GM12878 (cell line): Measurements from ENCODE around the gene MACROD2. TPM values are rescaled to one million over a fixed set of nuclear protein-coding genes. Genes with fewer than 3 reads are reported as not detected.

ENCODE experiments used
- ATAC-seq: fragments of 200-7000 bp; cut with Tn5 transposase; 3 replicates; pipeline ENCODE4 v1.9.1; 2020; ENCODE audit warnings: mild to moderate bottlenecking, moderate library complexity
- BruUV-seq: library from RNA; stranded (reverse); fragments of 400-500 nt; replicated peaks from 2 replicates; lab custom pipeline; 2021; lab: Mats Ljungman, UMichigan
- CTCF ChIA-PET: fragments of 300-600 bp; sonication (Branson Sonifier 250); formaldehyde crosslinking; extraction: SDS; loops from one replicate; lab custom pipeline; 2021; ENCODE audit warnings: inconsistent platforms; lab: Yijun Ruan, JAX
- POLR2A ChIA-PET: fragments of 350-600 bp; formaldehyde crosslinking; extraction: SDS; loops from one replicate; lab custom pipeline; 2021; ENCODE audit warnings: inconsistent platforms; lab: Charles Lee
- RAD21 ChIA-PET: fragments of 300-600 bp; sonication (Branson Sonifier 250); formaldehyde crosslinking; loops from one replicate; lab custom pipeline; 2023; ENCODE audit warnings: antibody characterized with exemption; ENCODE audit not compliant: unreplicated experiment; lab: Charles Lee
- SMC1A ChIA-PET: fragments of 300-600 bp; sonication (Branson Sonifier 250); formaldehyde crosslinking; loops from one replicate; lab custom pipeline; 2023; ENCODE audit not compliant: unreplicated experiment, uncharacterized antibody; lab: Charles Lee
- DNase-seq: peaks from one replicate; pipeline ENCODE4 v3.0.0-alpha.2; 2011; ENCODE audit warnings: low read depth, low spot score
- FAIRE-seq: peaks from 3 replicates; lab custom pipeline; 2011; peaks lifted over from hg19 to GRCh38; lab: Jason Lieb, UNC
- H2AFZ ChIP-seq: 2 replicates; pipeline ENCODE4 v1.6.0; 2011; ENCODE audit warnings: low read depth, low read length, control low read depth; ENCODE audit not compliant: control insufficient read depth
- H3K27ac ChIP-seq: 2 replicates; pipeline ENCODE4 v1.5.1; 2011; ENCODE audit warnings: control low read depth; ENCODE audit not compliant: control insufficient read depth, insufficient read depth
- H3K27me3 ChIP-seq, 2 experiments: replicated peaks in 1 of 2; 2 replicates each; pipeline versions ENCODE4 v1.6.0 to v1.6.1; 2011; ENCODE audit warnings: low read length in 1 of 2; ENCODE audit not compliant: control insufficient read depth in 2 of 2, insufficient read depth in 2 of 2
- H3K36me3 ChIP-seq, 2 experiments: 2 replicates each; pipeline ENCODE4 v1.5.1; 2011; ENCODE audit warnings: low read length in 1 of 2; ENCODE audit not compliant: control insufficient read depth in 2 of 2, insufficient read depth in 2 of 2
- H3K4me1 ChIP-seq: 2 replicates; pipeline ENCODE4 v1.6.1; 2011; ENCODE audit warnings: mild to moderate bottlenecking, low read length, moderate library complexity, mixed read lengths; ENCODE audit not compliant: control insufficient read depth, insufficient read depth
- H3K4me2 ChIP-seq: 2 replicates; pipeline ENCODE4 v1.6.0; 2011; ENCODE audit warnings: control low read depth; ENCODE audit not compliant: control insufficient read depth, insufficient read depth
- H3K4me3 ChIP-seq: fragments of 200-600 bp; sonication (generic); 2 replicates; pipeline ENCODE4 v1.5.1; 2016
- H3K79me2 ChIP-seq: 2 replicates; pipeline ENCODE4 v1.6.0; 2011; ENCODE audit warnings: low read length; ENCODE audit not compliant: control insufficient read depth, insufficient read depth
- H3K9ac ChIP-seq: 2 replicates; pipeline ENCODE4 v1.8.0; 2011; ENCODE audit warnings: low read length, control low read depth, mixed read lengths; ENCODE audit not compliant: control insufficient read depth, insufficient read depth
- H3K9me3 ChIP-seq: replicated peaks from 3 replicates; pipeline ENCODE4 v1.5.1; 2011; ENCODE audit warnings: mild to moderate bottlenecking, low read length; ENCODE audit not compliant: control insufficient read depth, insufficient read depth
- H4K20me1 ChIP-seq: 2 replicates; pipeline ENCODE4 v1.6.0; 2011; ENCODE audit not compliant: control insufficient read depth, insufficient read depth
- ETV6 ChIP-seq, 2 experiments: fragments of 450-650 bp in 1 of 2; IDR thresholded peaks in 1 of 2; conservative IDR thresholded peaks in 1 of 2; 2 replicates each; pipeline ENCODE4 v1.6.1; 2014; ENCODE audit warnings: antibody characterized with exemption in 1 of 2, borderline replicate concordance in 1 of 2, low read depth in 1 of 2, mild to moderate bottlenecking in 1 of 2, moderate library complexity in 1 of 2
- IRF4 ChIP-seq: IDR thresholded peaks from 2 replicates; pipeline ENCODE4 v1.6.1; 2011; ENCODE audit warnings: low read depth, low read length
- MTA2 ChIP-seq: fragments of 450-650 bp; IDR thresholded peaks from 2 replicates; pipeline ENCODE4 v1.6.1; 2016; ENCODE audit warnings: low read depth, mild to moderate bottlenecking, moderate library complexity
- RFX5 ChIP-seq: IDR thresholded peaks from 2 replicates; pipeline ENCODE4 v1.6.1; 2011; ENCODE audit warnings: low read depth, low read length, improper control_type of control experiment
- SREBF1 ChIP-seq: IDR thresholded peaks from 2 replicates; pipeline ENCODE4 v1.6.1; 2012; ENCODE audit warnings: mild to moderate bottlenecking, low read length
- SRF ChIP-seq, 2 experiments: IDR thresholded peaks; 2 replicates each; pipeline ENCODE4 v1.6.1; 2011; ENCODE audit warnings: low read depth in 2 of 2, low read length in 2 of 2, mild to moderate bottlenecking in 1 of 2, moderate library complexity in 1 of 2
- ZNF622 ChIP-seq: fragments of 450-650 bp; IDR thresholded peaks from 2 replicates; pipeline ENCODE4 v1.6.1; 2017; ENCODE audit warnings: mild to moderate bottlenecking, inconsistent platforms
- WGBS: methylation state at CpG from one replicate; pipeline ENCODE4 v1.1.6; 2016; ENCODE audit warnings: low lambda C conversion rate; ENCODE audit not compliant: insufficient replicate concordance, insufficient coverage; ENCODE audit errors: missing lambda C conversion rate; 5-methylcytosine and 5-hydroxymethylcytosine counted together
- in situ Hi-C: fragments of 300-500 bp; cut with MboI; formaldehyde crosslinking; loops from 9 replicates; pipeline ENCODE4 v1.14.3; 2018; ENCODE audit warnings: mixed read lengths
- intact Hi-C: fragments of 100-400 bp; cut with micrococcal nuclease; formaldehyde crosslinking; loops from one replicate; pipeline ENCODE4 v1.14.2; 2022; ENCODE audit not compliant: unreplicated experiment
- polyA plus RNA-seq, 11 experiments: library from polyadenylated mRNA; depleted of rRNA in 4 of 11; unstranded in 6 of 11; stranded (reverse) in 5 of 11; fragments of >200 nt; fragmentation: Nextera tagmentation in 4 of 11; fragmentation: Illumina TruSeq in 1 of 11; extraction: Ambion mirVana in 4 of 11; extraction: Trizol in 1 of 11; gene quantifications; 1 replicate in 1 of 11; 2 replicates in 10 of 11; pipeline versions ENCODE4 v1.2.1 to v1.2.3, GENCODE V29; 2011 to 2016; ENCODE audit warnings: inconsistent platforms in 2 of 11, missing spikeins in 2 of 11, low read depth in 1 of 11
- total RNA-seq, 4 experiments: library from RNA; depleted of rRNA in 3 of 4; stranded (reverse); fragments of >200 nt in 3 of 4; fragmentation: Illumina TruSeq in 1 of 4; extraction: Trizol in 1 of 4; gene quantifications; 2 replicates each; pipeline versions ENCODE4 v1.2.1 to v1.2.3, GENCODE V29; 2013 to 2021
- TF ChIP-seq, protein P1 (sequence below): IDR thresholded peaks from 2 replicates; pipeline ENCODE4 v1.6.1; 2011; ENCODE audit warnings: low read depth, low read length, improper control_type of control experiment, borderline replicate concordance

The MACROD2 gene
- total and polyA plus RNA-seq, 10 of the 15 experiments (the other 5 are each of a cell fraction or from before 2014, with no cell fraction given): 1.1 to 21.5 (median 2.2) TPM

DNA sequence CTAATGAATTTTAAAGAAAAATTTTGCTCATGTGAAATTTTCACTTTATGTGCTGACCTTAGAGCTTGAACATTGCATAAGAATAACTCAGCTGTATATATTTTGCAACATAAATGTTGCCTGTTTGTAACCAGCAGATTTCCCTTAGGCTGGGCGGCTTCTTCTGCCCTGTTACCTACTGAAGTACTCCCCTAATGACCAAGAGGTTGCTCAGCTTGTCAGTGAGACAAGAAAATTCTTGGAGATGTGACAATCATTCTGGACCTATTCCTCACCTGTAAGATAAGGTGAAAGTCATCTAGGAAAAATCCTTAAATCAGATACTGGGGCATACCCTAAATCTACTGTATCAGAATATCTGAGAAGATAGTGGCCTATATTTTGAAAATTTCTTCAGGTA is 1516.2 kb downstream of the MACROD2 start (continued):
- TF ChIP-seq ETV6 (conservative IDR thresholded peaks at IDR 0.05 in 1 of 2, IDR thresholded peaks at IDR 0.05 in 1 of 2; ENCODE audit: borderline replicate concordance in 1 of 2, low read depth in 1 of 2): no peak
- TF ChIP-seq SRF (IDR thresholded peaks at IDR 0.05; ENCODE audit: low read depth in 2 of 2, low read length in 2 of 2): no peak
- no peak for TF ChIP-seq MTA2
- TF ChIP-seq, all 136 proteins: peak for 0

DNA sequence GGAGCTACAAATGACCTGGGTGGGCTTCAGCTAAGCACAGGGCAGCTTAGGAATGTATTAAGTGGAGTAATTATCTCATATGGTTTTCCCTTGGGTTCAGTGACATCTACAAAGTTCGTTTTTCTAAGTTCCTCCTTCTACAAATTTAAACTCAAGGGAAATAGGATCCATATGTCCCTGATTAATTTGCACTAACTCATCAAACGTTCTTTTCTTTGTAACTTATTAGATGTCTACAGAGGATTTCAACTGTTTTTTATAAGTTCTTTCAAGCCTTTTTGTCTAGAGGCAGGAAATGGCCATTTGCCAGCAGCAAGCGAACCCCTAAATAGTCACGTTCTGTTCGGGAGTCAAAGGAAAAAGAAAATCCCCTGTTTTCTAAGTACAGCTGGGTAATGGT is 1517.6 kb downstream of the MACROD2 start:
- no TSS peak for BruUV-seq
- Histone ChIP-seq H3K4me1 (no peaks in the 10 kb centered on the region), H3K4me2 (no peak overlapping the region), H4K20me1 (no peaks in the 10 kb centered on the region), H3K79me2 (no peaks in the 10 kb centered on the region), H3K27ac (no peak overlapping the region), H3K9ac (no peak overlapping the region), H3K27me3 (no peaks in the 10 kb centered on the region), H3K36me3 (no peaks in the 10 kb centered on the region), H3K9me3 (no peaks in the 10 kb centered on the region; the same call in 2 of the 3 replicates), H3K4me3 (no peak overlapping the region), H2AFZ (no peak overlapping the region)
- FAIRE-seq (no peak), ATAC-seq (no peak), DNase-seq (no peak)
- 68% methylated on average over 5 of the region's 5 CpGs for WGBS
- in situ Hi-C loops: no loop called here
- ChIA-PET POLR2A (no interaction called here), RAD21 (no interaction called here), CTCF (interaction anchor here (1.1 kb wide), 1 partner anchor 10 kb away, joined by 3 read pairs; no protein-coding TSS in a partner anchor), SMC1A (no interaction called here)
- TF ChIP-seq RFX5: no peak
- TF ChIP-seq, protein P1, sequence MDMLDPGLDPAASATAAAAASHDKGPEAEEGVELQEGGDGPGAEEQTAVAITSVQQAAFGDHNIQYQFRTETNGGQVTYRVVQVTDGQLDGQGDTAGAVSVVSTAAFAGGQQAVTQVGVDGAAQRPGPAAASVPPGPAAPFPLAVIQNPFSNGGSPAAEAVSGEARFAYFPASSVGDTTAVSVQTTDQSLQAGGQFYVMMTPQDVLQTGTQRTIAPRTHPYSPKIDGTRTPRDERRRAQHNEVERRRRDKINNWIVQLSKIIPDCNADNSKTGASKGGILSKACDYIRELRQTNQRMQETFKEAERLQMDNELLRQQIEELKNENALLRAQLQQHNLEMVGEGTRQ: no peak
- no peak for TF ChIP-seq SREBF1
- no peak for TF ChIP-seq ZNF622
- TF ChIP-seq IRF4: no peak
- intact Hi-C loops: no loop called here
